ENCODE measurements around the gene SPOCK1. TPM values are rescaled to one million over a fixed set of nuclear protein-coding genes. Genes with fewer than 3 reads are reported as not detected.

The SPOCK1 gene
- total RNA-seq, 1 experiment from 2014 or later, result 23.4 TPM

DNA sequence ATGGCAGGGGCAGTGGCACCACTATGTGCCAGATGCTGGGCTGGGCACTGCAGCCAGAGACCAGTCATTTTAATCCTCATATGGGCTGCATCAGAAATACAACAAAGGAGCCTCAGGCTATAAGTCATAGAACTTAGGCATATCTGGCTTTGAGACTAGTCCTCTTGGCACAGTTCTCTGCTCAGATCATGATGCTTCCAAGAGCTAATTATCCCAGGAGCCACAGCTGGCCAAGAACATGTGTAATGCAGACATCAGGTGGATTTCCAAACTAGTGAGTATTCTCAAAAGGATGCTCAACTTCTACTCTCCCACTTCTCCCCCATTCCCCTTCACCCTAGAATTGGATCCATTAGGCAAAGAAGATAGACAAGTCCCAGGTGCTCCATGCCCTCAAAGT lies 571.6 kb downstream of the SPOCK1 start:
- in situ Hi-C loops (cut with HindIII; ENCODE audit: low pct_unique_long_range_greater_than_20kb, low sequenced_read_pairs), result no loop called here
- no peak for DNase-seq (ENCODE audit: low read depth, low spot score)

DNA sequence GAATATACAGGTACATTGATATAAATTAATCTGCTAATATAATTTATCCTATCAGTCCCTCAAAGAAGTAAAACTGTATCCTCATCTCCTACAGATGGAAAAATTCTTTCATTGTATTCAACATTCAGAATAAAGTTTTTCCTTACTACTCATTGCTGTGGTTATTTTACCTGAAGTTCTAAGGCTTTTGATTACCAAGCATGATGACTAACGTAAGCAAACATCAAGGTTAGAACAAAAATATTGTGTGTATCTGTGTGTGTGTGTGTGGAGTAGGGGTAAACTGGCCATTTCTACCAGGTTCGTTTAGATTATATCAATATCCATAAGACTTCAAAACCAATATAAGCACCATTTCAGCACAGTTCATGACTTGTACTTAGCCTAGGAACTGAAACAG lies 573.1 kb downstream of the SPOCK1 start:
- no peak for DNase-seq (ENCODE audit: low read depth, low spot score)
- in situ Hi-C loops (cut with HindIII; ENCODE audit: low pct_unique_long_range_greater_than_20kb, low sequenced_read_pairs), result no loop called here

Small RNAs within 50 kb of the gene (small RNA-seq; reads per million reads assigned to genes)
- gene RNA5SP193, result 0 to 0.05 reads per million in 2 experiments

Other genes starting within 250 kb of the SPOCK1 start
- 0.66 and 0.83 TPM in 2 replicates for gene KLHL3, start 236.8 kb upstream of the SPOCK1 start, total RNA-seq (2014; rRNA removed; shearing (Covaris generic))

Measured in SK-MEL-5 (cell line).